ACC112 (cell line): Measurements from ENCODE around the gene NYAP2.

Experiments used
- H2AFZ ChIP-seq: fragments of 200-600 bp; sonication (generic); one replicate; pipeline ENCODE4 v1.6.0; 2017; ENCODE audit warnings: antibody characterized with exemption, low read length; ENCODE audit not compliant: unreplicated experiment
- H3K27ac ChIP-seq: fragments of 200-600 bp; sonication (generic); 2 replicates; pipeline ENCODE4 v1.5.1; 2014; ENCODE audit warnings: low read depth, mild to moderate bottlenecking, antibody characterized with exemption, low read length, moderate library complexity
- H3K27me3 ChIP-seq: fragments of 200-600 bp; sonication (generic); 2 replicates; pipeline ENCODE4 v1.6.1; 2014; ENCODE audit warnings: mild to moderate bottlenecking, antibody characterized with exemption, low read length, moderate library complexity, mixed read lengths; ENCODE audit not compliant: insufficient read depth
- H3K36me3 ChIP-seq: fragments of 200-600 bp; sonication (generic); 2 replicates; pipeline ENCODE4 v1.6.1; 2016; ENCODE audit warnings: mild to moderate bottlenecking, antibody characterized with exemption, low read length, moderate library complexity, mixed read lengths; ENCODE audit not compliant: insufficient read depth
- H3K4me1 ChIP-seq: fragments of 200-600 bp; sonication (generic); one replicate; pipeline ENCODE4 v1.6.1; 2016; ENCODE audit warnings: low read length, mixed read lengths; ENCODE audit not compliant: insufficient read depth, unreplicated experiment, control insufficient read depth
- H3K4me3 ChIP-seq: fragments of 200-600 bp; sonication (generic); 2 replicates; pipeline ENCODE4 v1.5.1; 2014; ENCODE audit warnings: mild to moderate bottlenecking, low read depth, low read length
- H3K79me2 ChIP-seq: fragments of 200-600 bp; sonication (generic); one replicate; pipeline ENCODE4 v1.6.0; 2016; ENCODE audit warnings: low read length; ENCODE audit not compliant: control insufficient read depth, unreplicated experiment, insufficient read depth

The NYAP2 gene

GRCh38 chr2:225472161-225472560 is 72.7 kb downstream of the NYAP2 start:
- Histone ChIP-seq H3K36me3 (no peaks in the 10 kb centered on the region), H3K27me3 (peaks cover 4% of the 10 kb centered on the region; the same call in 1 of the 2 replicates), H3K4me1 (no peaks in the 10 kb centered on the region), H3K4me3 (no peak overlapping the region), H3K79me2 (no peaks in the 10 kb centered on the region), H3K27ac (no peak overlapping the region), H2AFZ (no peak overlapping the region)

- Histone ChIP-seq H3K79me2 (no peaks in the 10 kb centered on the region), H2AFZ (no peak overlapping the region), H3K36me3 (no peaks in the 10 kb centered on the region)
Observed at GRCh38 chr2:225479386-225479785, 79.9 kb downstream of the NYAP2 start.

GRCh38 chr2:225484751-225485150 is 85.2 kb downstream of the NYAP2 start:
- Histone ChIP-seq H3K27me3 (peaks cover 23% of the 10 kb centered on the region), H3K4me1 (no peaks in the 10 kb centered on the region), H3K27ac (no peak overlapping the region), H3K36me3 (no peaks in the 10 kb centered on the region), H3K79me2 (no peaks in the 10 kb centered on the region), H2AFZ (no peak overlapping the region), H3K4me3 (no peak overlapping the region)

More at GRCh38 chr2:225479386-225479785, 79.9 kb downstream of the NYAP2 start:
- H3K4me1 ChIP-seq, result no peaks in the 10 kb centered on the region
- H3K27ac ChIP-seq, result no peak overlapping the region
- H3K27me3 ChIP-seq, result peaks cover 19% of the 10 kb centered on the region
- no peak overlapping the region for H3K4me3 ChIP-seq

GRCh38 chr2:225486236-225486635 is 86.7 kb downstream of the NYAP2 start:
- peaks cover 14% of the 10 kb centered on the region; the same call in 1 of the 2 replicates for H3K27me3 ChIP-seq
- H3K4me3 ChIP-seq, result no peak overlapping the region
- H3K4me1 ChIP-seq, result no peaks in the 10 kb centered on the region
- H2AFZ ChIP-seq, result no peak overlapping the region
- H3K27ac ChIP-seq, result no peak overlapping the region
- no peaks in the 10 kb centered on the region for H3K79me2 ChIP-seq
- no peaks in the 10 kb centered on the region for H3K36me3 ChIP-seq

- Histone ChIP-seq H3K36me3 (no peaks in the 10 kb centered on the region), H3K27me3 (peaks cover 19% of the 10 kb centered on the region; the same call in 1 of the 2 replicates), H3K27ac (no peak overlapping the region), H3K4me3 (no peak overlapping the region), H2AFZ (no peak overlapping the region), H3K79me2 (no peaks in the 10 kb centered on the region), H3K4me1 (no peaks in the 10 kb centered on the region)
Observed at GRCh38 chr2:225487878-225488416, 88.4 kb downstream of the NYAP2 start.

- Histone ChIP-seq H3K4me3 (no peak overlapping the region), H3K36me3 (no peaks in the 10 kb centered on the region), H3K27me3 (peaks cover 19% of the 10 kb centered on the region; the same call in 1 of the 2 replicates), H3K4me1 (no peaks in the 10 kb centered on the region), H2AFZ (no peak overlapping the region), H3K27ac (no peak overlapping the region), H3K79me2 (no peaks in the 10 kb centered on the region)
Observed at GRCh38 chr2:225488743-225489142, 89.2 kb downstream of the NYAP2 start.

- Histone ChIP-seq H3K36me3 (no peaks in the 10 kb centered on the region), H3K4me3 (no peak overlapping the region)
Observed at GRCh38 chr2:225493420-225494099, 94.0 kb downstream of the NYAP2 start.

GRCh38 chr2:225494100-225494459 is 94.6 kb downstream of the NYAP2 start:
- Histone ChIP-seq H2AFZ (no peak overlapping the region), H3K4me1 (no peaks in the 10 kb centered on the region), H3K27ac (no peak overlapping the region), H3K79me2 (no peaks in the 10 kb centered on the region), H3K4me3 (no peak overlapping the region), H3K36me3 (no peaks in the 10 kb centered on the region), H3K27me3 (peaks cover 22% of the 10 kb centered on the region)

More at GRCh38 chr2:225493420-225494099, 94.0 kb downstream of the NYAP2 start:
- H3K4me1 ChIP-seq, result no peaks in the 10 kb centered on the region
- peaks cover 21% of the 10 kb centered on the region; the same call in 1 of the 2 replicates for H3K27me3 ChIP-seq
- H3K27ac ChIP-seq, result no peak overlapping the region
- no peak overlapping the region for H2AFZ ChIP-seq
- no peaks in the 10 kb centered on the region for H3K79me2 ChIP-seq

- Histone ChIP-seq H3K79me2 (no peaks in the 10 kb centered on the region), H3K27ac (no peak overlapping the region), H2AFZ (no peak overlapping the region), H3K4me1 (no peaks in the 10 kb centered on the region), H3K36me3 (no peaks in the 10 kb centered on the region), H3K27me3 (peaks cover 31% of the 10 kb centered on the region), H3K4me3 (no peak overlapping the region)
Observed at GRCh38 chr2:225495706-225496105, 96.2 kb downstream of the NYAP2 start.

GRCh38 chr2:225496568-225496967 is 97.1 kb downstream of the NYAP2 start:
- H3K27ac ChIP-seq, result no peak overlapping the region
- no peak overlapping the region for H3K4me3 ChIP-seq
- peaks cover 39% of the 10 kb centered on the region for H3K27me3 ChIP-seq
- no peaks in the 10 kb centered on the region for H3K4me1 ChIP-seq
- no peaks in the 10 kb centered on the region for H3K79me2 ChIP-seq
- H3K36me3 ChIP-seq, result no peaks in the 10 kb centered on the region
- H2AFZ ChIP-seq, result no peak overlapping the region

- Histone ChIP-seq H3K4me1 (no peaks in the 10 kb centered on the region), H3K27ac (no peak overlapping the region), H3K4me3 (no peak overlapping the region), H3K27me3 (peaks cover 41% of the 10 kb centered on the region), H3K36me3 (no peaks in the 10 kb centered on the region), H3K79me2 (no peaks in the 10 kb centered on the region), H2AFZ (no peak overlapping the region)
Observed at GRCh38 chr2:225497166-225497565, 97.7 kb downstream of the NYAP2 start.
